Activated T-cell treated with anti-CD3 and anti-CD28 coated beads, Interleukin-2, amount 50 U/mL, for 1 hour (primary cell): Measurements from ENCODE around the gene HAP1.

Source experiments
- DNase-seq: peaks from one replicate; pipeline ENCODE4 v3.0.0-alpha.2; 2020

Gene HAP1

DNA sequence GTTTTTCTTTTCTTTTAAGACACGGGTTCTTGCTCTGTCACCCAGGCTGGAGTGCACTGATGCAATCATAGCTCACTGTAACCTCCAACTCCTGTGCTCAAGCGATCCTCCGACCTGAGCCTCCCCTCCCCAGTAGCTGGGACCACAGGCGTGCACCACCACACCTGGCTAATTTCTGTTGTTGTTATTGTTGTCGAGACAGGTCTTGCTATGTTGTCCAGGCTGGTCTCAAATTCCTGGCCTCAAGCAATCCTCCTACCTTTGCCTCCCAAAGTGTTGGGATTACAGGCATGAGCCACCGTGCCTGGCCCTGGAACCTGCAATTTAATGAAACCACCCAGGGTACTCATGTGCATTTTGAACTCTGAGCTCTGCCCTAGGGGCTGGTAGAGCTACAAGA is 27.9 kb upstream of the HAP1 start:
- DNase-seq = no peak

DNA sequence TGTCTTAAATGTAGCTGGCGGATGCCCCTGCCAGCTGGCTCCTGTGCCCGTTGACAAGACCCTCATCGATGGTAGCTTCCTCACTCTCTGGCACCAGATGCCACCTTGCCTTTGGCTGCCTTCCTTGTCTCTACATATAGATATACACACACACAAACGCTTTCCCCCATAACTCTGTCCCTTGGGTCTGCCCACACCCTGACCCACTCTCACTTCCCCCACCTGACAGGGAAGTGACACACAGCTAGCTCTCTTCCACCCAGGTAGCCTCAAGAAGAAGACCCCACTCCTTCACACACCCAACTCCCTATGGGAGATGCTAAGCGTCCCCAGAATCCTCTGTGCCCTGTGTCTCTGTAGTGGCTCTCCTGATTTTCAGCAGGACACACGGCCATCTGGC is 26.4 kb upstream of the HAP1 start:
- no peak for DNase-seq

DNA sequence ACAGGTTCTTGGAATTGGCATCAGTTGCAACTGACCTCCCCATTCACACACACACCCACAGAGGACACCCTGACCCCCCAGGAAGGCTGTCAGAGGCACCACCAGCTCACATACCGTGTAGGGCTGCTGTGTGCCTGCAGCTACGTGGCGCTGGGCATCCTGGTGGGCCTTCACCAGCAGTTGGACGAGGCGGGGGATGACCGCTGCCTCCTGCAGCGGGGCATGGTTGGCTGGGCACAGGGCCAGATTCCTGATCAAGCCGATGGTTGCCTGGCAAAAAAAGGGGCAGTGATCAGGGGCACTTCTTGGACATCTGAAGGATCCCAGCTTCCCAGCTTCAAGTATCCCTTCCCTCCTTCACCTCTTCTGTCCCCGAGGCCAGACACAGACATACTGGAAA is 24.2 kb upstream of the HAP1 start:
- no peak for DNase-seq

DNA sequence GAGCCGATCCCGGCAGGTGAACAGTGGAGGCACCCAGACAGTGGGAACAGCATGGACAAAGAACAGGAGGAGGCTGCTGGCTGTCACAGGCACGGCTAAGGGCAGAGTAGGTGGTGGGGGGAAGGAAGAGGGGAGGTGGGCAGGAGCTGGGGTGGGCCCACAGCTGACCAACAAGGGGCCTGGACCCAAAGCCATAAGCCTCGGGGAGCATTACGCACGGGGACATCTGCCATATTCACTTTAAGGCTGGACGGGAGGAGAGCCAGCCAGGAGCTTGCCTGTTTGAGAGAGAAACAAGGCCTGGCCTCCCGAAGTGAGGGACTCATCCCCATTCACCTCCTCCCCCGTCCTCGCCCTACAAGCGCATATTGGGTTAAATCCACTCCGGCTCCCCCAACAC is 19.6 kb upstream of the HAP1 start:
- DNase-seq = no peak

DNA sequence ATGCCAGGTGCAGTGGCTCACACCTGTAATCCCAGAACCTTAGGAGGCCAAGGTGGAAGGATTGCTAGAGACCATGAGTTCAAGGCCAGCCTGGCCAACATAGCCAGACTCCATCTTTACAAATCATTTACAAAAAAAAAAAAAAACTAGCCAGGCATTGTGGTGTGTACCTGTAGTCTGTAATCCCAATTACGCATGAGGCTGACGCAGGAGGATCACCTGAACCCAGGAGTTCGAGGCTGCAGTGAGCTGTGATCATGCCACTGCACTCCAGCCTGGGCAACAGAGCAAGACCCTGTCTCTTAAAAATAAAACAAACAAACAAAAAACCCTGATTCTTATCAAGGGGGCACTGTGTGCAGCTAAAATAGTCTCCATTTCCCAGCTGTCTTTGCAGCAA is 16.8 kb upstream of the HAP1 start:
- DNase-seq = no peak

DNA sequence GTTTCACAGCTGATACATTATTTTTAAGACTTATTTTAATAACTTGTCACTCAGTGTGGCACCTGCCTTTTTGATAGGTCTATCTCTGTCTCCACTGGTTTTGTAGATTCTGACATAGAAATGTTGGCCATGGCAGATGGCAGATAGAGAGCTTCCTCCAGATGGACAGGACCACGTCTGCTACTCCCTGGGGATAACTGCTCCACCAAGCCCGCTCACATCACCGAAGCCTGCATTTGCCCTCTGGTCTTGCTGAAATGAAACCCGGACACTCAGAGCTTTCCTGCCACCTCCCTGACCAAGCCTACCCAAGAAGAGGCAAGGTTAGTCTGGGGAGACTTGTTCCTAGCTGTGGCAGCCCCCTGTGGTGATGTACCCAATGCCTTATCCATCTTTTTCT is 16.4 kb upstream of the HAP1 start:
- DNase-seq = no peak

DNA sequence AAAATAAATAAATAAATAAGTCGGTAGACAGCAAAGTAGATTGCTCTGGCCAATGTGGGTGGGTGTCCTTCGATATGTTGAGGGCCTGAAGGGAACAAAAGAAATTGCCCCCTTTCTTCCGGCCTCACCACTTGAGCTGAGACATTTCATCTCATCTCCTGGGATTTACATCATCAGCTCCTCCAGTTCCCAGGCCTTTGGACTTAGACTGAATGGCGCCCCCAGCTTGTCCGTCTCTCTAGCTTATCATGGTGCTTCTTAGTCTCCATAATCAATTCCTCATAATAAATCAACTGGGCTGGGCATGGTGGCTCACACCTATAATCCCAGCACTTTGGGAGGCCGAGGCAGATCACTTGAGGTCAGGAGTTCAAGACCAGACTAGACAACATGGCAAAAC is 13.8 kb upstream of the HAP1 start:
- no peak for DNase-seq

DNA sequence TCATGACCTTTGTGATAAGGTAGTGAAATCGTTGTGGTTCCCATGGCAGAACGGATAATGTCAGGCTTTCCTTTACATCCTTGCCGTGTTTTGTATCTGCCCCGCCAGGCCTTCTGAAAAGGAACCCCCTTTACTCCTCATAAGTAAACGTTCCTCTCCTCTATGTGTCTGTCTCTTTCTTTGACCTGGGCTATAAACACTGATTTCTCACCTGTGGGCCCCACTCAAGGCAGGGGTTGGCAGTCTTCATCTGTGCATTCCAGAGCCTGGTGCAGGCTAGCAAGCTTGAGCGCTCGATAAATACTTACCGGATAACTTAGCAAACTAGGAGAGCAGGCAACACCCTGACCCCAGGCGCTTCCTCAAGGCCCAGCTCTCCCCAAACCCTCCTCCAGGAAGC is 7.3 kb upstream of the HAP1 start:
- DNase-seq = no peak

DNA sequence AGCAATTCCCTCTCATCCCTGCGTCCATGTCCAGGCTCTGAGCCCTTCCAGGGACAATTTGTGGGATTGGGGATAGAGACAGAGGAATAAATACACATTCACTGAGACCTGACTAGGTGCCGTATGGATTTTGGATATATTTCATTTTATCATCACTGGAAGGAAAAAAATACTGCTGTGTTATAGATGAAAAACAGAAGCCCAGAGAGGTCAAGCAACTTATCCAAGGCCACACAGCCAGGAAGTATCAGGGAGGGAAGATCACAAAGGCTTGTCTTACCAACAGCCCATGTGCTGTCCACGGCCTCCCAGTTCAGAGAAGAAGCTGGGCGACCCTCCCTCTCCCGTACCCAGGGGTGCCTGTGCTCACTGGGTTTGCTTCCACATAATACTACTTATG is 6.1 kb upstream of the HAP1 start:
- no peak for DNase-seq

DNA sequence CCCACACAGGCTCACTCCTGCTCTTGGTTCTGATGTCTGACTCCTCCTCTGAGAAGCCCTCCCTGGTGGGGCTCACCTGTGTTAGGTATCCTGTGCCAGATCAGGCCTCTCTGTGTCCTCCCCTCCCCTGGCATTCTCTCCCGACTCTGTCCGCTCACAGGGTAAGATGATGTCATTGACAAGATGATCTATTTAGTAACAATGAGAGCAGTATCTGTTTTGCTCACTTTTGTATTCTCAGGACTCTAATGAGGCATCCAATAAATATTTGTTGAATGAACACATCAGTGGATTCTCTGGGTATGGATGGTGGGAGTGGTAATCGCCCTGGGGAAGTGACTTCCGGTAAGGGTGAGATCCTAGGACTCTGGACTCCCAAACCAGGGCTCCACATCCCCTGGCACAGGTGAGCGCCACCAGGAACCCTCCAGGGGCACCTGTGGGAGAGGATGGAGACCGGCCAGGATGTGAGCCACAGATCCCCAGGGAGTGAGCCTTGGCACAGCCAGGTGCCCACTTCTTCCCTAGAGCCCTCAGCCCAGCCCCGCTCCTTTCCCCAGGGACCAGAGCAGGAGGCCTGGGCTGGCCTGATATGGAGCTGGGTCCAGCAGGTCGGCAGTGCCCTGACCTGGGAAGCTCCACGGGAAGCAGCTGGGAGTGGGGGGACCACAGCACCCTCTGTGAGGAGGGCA is 5.4 kb upstream of the HAP1 start:
- DNase-seq = no peak

DNA sequence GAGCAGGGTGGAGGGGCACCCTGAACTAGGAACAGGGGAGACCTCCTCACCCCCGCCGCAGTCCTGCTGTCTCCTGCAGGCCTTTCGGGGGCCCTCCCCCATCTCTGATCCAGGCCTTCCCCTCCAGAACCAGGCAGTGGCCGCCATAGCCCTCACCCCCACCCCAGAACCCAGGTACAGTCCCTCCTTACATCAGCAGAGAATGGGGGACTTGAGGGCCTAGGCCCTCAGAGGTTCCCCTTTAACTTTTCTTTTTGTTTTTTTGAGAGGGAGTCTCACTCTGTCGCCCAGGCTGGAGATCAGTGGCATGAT is 4.3 kb upstream of the HAP1 start:
- DNase-seq = no peak

DNA sequence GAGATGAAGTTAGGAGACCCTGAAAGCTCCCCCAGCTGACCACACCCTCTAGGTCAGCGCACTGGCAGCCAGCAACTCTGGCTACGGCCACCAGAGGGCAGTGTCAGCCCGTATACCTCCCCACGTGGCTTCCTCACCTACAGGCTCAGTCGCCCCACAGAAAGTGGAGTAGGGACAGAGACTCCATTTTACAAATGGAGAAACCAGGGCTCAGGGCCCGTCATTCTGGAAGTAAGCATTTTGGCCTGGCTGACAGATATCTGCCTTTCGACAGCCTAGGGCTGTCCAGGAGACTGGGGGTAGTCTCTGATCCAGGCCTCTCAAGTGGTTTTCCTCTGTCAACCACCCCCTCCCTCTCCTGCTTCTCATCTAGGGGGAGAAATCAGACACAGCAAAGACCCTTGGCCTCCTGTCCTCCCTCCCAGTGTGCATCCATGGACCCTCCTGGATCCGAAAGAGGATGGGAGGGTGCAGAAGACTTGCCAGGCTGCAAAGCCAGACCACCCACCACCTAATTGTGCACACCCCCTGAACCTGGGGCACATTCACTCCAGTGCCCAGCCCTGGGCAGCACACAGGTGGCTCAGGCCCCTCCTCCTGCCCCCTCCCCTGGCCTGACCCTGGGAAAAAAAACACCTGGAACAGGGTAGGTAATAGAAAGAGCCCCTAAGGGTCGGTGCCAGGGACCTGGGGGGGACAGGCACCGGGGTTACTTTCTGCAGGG is 3.8 kb upstream of the HAP1 start:
- DNase-seq = peak; percentile 83

DNA sequence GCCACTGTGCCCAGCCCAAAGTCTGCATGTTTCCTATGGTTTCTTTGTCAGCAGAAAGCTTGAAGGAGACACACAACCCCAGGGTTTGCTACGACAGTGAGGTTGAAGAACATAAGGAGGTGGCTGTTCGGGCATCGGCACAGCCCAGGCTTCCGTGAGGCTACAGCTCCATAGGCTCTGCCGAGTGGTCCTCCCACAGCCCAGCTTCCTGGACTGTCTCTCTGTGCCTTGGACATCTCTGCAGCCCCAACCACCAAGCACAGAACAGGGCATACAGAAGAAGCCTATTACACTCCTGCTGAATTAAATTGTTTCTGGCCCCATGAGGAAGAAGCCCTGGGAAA is 3.2 kb upstream of the HAP1 start:
- no peak for DNase-seq

DNA sequence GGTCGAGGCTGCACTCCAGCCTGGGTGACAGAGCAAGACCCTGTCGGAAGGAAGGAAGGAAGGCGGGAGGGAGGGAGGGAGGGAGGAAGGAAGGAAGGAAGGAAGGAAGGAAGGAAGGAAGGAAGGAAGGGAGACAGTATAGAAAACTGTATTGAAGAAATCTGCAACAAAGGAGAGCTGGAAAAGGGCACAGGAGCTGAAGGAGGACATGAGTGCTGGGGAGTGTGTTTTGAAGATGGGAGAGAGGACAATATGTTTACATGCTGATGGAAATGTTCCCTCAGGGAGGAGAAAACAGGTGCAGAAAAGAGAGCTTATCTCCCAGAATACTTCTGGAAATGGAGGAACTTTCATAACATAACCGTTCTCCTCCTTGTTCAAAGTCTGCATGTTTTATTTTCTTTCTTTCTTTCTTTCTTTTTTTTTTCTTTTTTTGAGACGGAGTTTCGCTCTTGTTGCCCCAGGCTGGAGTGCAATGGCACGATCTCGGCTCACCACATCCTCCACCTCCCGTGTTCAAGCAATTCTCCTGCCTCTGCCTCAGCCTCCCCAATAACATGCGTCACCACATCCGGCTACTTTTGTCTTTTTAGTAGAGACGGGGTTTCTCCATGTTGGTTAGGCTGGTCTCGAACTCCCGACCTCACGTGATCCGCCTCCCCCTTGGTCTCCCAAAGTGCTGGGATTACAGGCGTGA is 2.7 kb upstream of the HAP1 start:
- DNase-seq = no peak

DNA sequence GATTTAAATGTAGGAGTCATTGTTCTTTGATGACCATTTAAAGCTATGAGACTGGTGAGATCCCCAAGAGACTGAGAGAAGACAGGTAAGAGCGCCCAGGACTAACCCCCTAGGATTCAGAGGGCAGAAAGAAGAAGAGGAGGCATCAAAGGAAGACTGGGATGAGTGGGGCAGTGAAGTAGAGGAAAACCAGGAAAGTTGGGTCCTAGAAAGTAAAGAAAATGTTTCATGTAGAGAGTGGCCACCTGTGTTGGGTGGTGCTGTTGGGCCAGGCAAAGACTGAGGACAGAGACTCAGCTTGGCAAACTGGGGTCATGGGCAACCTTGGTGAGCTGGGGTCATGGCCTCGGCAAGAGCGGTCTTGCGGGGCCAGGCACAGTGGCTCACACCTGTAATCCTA is 1.3 kb upstream of the HAP1 start:
- no peak for DNase-seq

DNA sequence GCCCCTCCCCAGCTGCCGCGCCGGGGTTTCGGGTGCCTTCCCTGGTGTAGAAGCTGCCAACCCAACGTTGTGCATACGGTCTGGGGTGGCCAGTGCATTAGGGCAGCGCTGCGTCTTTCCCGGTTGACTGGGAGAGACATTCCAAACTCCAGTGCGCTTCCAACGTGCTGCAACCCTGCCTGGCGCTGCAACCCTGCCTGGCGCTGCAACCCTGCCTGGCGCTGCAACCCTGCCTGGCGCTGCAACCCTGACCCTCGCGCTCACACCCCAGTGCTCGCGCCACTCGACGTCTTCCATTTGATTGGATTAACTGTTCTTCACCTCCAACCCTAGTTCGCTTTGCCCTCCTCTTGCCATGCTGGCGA is 488 bp upstream of the HAP1 start:
- DNase-seq = no peak

DNA sequence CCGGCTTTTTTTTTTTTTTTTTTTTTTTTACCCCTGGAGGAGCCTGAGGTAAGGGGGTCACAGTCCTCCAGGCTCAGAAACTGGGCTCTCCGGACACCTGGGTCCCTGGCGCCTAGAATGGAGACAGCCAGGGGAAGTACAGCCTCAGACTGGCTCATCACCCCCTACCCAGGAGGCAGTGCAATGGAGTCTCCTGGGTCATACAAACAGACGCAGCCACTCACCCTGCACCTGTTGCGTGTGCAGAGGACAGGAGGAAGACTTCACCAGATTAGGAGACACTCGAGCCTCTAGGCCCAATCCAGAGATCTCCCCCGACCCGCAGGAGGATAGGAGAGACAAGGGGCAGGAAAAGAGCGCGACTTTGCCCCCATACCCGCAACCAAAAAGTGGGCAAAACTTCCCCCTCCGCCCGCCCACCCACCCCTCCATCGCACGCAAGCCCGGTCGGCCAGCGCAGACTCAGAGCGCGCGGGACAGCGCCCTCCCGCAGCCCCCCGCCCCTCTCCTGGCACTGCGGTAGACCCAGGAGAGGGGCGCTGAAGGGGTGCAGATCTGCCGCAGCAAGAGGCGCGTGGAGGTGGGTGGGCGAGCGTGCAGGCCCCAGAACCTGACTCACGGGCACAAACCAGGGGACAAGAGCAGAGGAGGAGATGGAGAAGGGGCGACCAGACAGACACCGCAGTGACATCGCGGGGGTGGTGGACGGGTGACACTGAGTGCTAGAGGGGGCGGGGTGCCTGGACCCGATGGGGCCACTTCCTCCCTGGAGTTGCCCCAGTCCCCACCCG is 900 bp downstream of the HAP1 start:
- DNase-seq = no peak

DNA sequence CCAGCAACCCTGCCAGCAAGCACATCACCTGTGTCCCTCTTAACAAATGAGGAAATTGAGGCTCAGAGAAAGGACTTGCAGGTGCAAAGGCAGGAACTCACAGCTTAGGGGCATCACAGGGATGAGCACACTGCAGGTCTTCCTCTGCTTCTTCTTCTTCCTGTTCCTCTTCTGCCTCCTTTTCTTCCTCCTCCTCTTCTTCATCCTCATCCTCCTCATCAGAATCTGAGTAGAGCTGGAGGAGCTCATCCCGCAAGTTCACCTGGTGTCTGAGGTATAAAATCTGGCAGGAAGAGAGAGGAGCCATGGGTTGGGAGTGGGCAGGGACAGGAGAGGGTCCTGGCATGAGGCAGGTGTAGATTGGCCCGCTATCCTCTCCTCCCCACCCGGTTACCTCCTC is 2.6 kb downstream of the HAP1 start:
- DNase-seq = no peak

DNA sequence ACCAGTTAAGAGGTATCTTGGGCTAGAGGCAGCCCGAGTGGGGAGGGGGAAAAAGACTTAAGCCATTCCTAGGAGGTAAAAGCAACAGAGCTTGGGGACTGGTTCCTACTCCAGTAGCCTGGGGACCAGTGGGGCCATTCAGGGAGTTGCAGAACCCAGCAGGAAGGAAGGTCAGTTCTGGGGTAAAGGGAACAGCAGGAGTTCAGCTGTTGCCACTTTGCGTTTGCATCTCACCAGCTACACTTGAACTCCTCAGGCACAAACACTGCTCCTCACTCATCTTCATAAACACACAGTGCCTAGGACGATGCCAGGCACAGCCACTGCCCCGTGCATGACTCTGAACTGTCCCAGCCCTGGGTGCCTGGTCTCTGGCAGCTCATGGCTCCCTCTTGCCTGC is 4.0 kb downstream of the HAP1 start:
- DNase-seq = no peak

DNA sequence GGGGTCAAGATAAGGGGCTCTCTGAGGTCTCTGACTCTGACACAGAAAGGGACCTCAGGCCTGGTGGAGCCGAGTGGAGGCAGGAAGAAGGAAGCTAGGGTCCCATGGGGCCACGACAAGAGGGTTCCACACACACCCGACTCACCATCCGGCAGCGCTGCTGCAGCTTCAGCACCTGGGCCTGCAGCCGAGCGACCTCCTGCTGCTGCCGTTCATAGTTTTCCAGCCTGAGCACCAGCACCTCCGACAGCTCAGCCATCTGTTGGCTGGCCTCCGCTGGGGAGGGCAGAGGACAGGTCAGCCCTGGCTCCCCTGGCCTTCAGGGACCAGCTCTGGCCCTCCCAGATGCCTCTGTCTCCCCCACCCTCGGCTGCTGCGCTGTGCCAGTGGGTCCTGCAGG is 6.4 kb downstream of the HAP1 start:
- DNase-seq = no peak

DNA sequence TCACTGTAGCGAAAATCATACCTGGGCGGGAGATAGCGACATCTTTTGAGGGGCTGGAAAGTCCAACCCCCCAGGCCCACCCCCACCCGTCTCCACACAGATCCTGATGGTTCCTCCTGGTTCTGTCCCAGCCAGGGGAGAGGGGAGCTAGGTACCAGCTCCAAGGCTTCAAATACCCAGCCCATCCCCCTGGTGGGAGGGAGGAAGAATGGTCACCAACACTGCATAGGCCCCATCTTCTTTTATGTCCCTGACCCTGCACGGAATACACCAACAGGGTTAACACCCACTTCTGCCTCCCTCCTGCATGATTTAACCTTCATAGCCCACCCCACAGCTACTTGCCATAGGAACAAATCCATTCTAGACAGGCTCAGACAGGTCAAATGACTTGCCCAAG is 9.3 kb downstream of the HAP1 start:
- DNase-seq = no peak

DNA sequence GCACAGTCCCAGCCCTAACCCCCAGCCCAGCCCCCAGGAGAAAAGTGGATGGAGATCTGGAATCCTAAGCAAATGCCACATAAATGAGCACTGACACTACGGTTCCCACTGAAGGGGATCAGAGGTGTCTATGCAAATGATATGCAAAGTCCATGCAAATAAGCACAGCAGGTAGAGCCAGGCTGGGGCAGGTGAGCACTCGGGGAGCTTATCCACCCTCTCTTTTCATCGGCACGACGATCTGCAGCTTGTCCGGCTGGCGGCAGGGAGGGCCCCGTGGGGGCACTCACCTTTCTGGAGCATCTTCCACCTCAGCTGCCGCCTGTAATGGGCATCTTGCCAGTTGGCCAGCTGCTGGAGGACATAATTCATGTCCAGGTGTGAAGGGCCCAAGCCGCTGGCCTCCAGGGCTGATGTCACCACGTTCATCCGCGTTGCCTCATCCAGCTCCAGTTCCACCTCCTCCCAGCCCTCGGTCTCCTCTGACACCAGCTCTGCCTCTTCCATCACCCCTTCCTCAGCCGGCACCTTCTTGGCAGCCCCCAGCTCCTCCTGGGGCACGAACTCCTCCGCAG is 9.9 kb downstream of the HAP1 start:
- DNase-seq = no peak

DNA sequence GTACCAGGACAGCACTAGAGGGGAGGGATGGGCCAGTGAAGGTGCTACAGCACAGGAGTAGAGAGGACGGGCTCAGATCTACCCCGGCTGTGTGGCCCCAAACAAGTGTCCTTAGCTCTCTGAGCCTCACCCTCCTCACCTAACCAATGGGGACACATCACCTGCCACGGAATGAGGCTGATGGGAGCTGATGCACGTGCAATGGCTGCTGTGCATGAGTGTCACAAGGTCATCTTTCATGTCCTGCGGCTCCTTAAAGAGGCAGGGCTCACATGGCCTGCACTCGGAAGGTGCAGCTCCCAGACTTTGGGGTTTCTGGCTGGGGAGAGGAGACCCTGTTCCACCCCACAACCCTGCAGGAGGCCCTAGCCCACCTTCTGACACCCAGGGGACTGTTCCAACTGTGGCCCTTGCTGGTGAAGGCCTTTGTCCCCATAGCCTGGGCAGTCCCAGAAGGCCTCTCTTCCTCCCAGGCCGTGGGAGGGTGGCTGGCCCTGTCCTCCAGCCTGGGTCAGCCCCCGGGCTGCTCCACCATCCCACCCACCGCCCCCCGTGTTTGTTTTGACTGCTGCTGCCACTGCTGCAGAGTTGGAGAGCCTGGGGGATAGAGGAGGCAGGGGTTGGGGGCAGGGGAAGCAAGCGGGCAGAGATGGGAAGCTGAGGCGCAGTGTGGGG is 10.5 kb downstream of the HAP1 start:
- no peak for DNase-seq
